ENCODE results near the gene GDF15.

GRCh38 chr19:18350490-18350889 is 35.5 kb upstream of the GDF15 start:
- TF ChIP-seq, protein P1, sequence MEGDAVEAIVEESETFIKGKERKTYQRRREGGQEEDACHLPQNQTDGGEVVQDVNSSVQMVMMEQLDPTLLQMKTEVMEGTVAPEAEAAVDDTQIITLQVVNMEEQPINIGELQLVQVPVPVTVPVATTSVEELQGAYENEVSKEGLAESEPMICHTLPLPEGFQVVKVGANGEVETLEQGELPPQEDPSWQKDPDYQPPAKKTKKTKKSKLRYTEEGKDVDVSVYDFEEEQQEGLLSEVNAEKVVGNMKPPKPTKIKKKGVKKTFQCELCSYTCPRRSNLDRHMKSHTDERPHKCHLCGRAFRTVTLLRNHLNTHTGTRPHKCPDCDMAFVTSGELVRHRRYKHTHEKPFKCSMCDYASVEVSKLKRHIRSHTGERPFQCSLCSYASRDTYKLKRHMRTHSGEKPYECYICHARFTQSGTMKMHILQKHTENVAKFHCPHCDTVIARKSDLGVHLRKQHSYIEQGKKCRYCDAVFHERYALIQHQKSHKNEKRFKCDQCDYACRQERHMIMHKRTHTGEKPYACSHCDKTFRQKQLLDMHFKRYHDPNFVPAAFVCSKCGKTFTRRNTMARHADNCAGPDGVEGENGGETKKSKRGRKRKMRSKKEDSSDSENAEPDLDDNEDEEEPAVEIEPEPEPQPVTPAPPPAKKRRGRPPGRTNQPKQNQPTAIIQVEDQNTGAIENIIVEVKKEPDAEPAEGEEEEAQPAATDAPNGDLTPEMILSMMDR (conservative IDR thresholded peaks at IDR 0.05) = no peak
- TF ChIP-seq EZH2 (IDR thresholded peaks at IDR 0.05; ENCODE audit: low read depth) = no peak

Data from PC-9 (cell line).